ENCODE measurements around the gene ANKRD39.

DNA sequence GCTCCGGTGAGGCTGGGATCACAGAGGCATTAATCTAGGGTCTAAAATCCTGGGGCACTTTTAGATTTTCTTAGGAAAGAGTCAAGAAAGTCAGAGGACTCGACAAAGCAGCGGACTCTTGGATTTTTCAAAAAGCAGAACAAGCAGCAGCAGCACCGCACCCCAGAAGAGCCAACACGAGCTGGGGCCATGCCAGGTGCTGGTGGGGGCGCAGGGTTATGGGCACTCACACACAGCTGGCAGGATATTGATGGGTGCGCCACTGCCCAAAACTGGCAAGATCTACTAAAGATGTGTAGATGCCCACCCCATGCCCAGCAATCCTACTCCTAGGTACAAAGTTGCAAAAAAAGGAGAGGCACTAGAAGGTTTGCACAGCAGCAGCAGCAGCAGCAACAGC is 46.0 kb upstream of the ANKRD39 start:
- TF ChIP-seq, protein P1, sequence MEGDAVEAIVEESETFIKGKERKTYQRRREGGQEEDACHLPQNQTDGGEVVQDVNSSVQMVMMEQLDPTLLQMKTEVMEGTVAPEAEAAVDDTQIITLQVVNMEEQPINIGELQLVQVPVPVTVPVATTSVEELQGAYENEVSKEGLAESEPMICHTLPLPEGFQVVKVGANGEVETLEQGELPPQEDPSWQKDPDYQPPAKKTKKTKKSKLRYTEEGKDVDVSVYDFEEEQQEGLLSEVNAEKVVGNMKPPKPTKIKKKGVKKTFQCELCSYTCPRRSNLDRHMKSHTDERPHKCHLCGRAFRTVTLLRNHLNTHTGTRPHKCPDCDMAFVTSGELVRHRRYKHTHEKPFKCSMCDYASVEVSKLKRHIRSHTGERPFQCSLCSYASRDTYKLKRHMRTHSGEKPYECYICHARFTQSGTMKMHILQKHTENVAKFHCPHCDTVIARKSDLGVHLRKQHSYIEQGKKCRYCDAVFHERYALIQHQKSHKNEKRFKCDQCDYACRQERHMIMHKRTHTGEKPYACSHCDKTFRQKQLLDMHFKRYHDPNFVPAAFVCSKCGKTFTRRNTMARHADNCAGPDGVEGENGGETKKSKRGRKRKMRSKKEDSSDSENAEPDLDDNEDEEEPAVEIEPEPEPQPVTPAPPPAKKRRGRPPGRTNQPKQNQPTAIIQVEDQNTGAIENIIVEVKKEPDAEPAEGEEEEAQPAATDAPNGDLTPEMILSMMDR (conservative IDR thresholded peaks at IDR 0.05; ENCODE audit: low read depth, low read length), result no peak
- TF ChIP-seq EZH2 (IDR thresholded peaks at IDR 0.05; ENCODE audit: low read length, unreplicated experiment), result no peak
- no peak for TF ChIP-seq EZH2phosphoT487 (IDR thresholded peaks at IDR 0.05; ENCODE audit: borderline replicate concordance, low read length)

All from PC-3 (cell line).